Spleen (tissue), 7 donors: Measurements from ENCODE around the gene CNKSR2.

Experiments
- CTCF ChIP-seq, 11 experiments: fragments of 200-600 bp in 7 of 11; fragments of 450-650 bp in 4 of 11; sonication (generic) in 4 of 11; IDR thresholded peaks in 8 of 11; conservative IDR thresholded peaks in 3 of 11; 1 replicate in 7 of 11; 2 replicates in 4 of 11; pipeline versions ENCODE4 v1.4.0 to v1.8.0; 2016 to 2021; ENCODE audit warnings: antibody characterized with exemption in 11 of 11, inconsistent platforms in 4 of 11, mild to moderate bottlenecking in 1 of 11
- POLR2A ChIP-seq, 3 donors: fragments of 450-650 bp; IDR thresholded peaks; one replicate each; pipeline ENCODE4 v1.5.1; 2017; ENCODE audit warnings: antibody characterized with exemption in 3 of 3, mild to moderate bottlenecking in 1 of 3
- POLR2AphosphoS5 ChIP-seq, 3 donors: sonication (generic); formaldehyde crosslinking; IDR thresholded peaks; one replicate each; pipeline ENCODE4 v1.5.1; 2017; ENCODE audit warnings: antibody characterized with exemption in 3 of 3
- donor health status: DM: no; HTN: no; CAD: no; lungs with moderate emphysema.
- donor health status: DM: no; HTN: no; CAD: no.
- donor health status: DM: no; HTN: no; CAD: no.

GRCh38 chrX:21586001-21586400, 211.8 kb downstream of the CNKSR2 start:
- TF ChIP-seq POLR2A (IDR thresholded peaks at IDR 0.05), result no peak
- no peak for TF ChIP-seq CTCF (IDR thresholded peaks at IDR 0.05 in 8 of 11, conservative IDR thresholded peaks at IDR 0.05 in 3 of 11)
- no peak for TF ChIP-seq POLR2AphosphoS5 (IDR thresholded peaks at IDR 0.05)
